Keratinocyte (primary cell): Measurements from ENCODE around the gene ITPK1. TPM values are rescaled to one million over a fixed set of nuclear protein-coding genes. Genes with fewer than 3 reads are reported as not detected.

Experiments used
- DNase-seq: peaks from one replicate; pipeline ENCODE4 v3.0.0-alpha.2; 2011; ENCODE audit warnings: low read depth, missing footprints, low spot score
- FAIRE-seq: peaks from 2 replicates; lab custom pipeline; 2011; peaks lifted over from hg19 to GRCh38; lab: Jason Lieb, UNC
- H2AFZ ChIP-seq: 2 replicates; pipeline ENCODE4 v1.6.0; 2012; ENCODE audit warnings: low read length, control low read depth, inconsistent platforms; ENCODE audit not compliant: control insufficient read depth
- H3K27ac ChIP-seq: 2 replicates; pipeline ENCODE4 v1.5.1; 2011; ENCODE audit warnings: low read length; ENCODE audit not compliant: control insufficient read depth, insufficient read depth
- H3K27me3 ChIP-seq: 3 replicates; pipeline ENCODE4 v1.6.0; 2011; ENCODE audit warnings: low read length; ENCODE audit not compliant: control insufficient read depth, insufficient read depth; ENCODE audit errors: extremely low read depth
- H3K36me3 ChIP-seq, 2 experiments: 2 replicates in 1 of 2; 3 replicates in 1 of 2; pipeline ENCODE4 v1.5.1; 2011; ENCODE audit warnings: low read length in 2 of 2, mild to moderate bottlenecking in 1 of 2; ENCODE audit not compliant: control insufficient read depth in 2 of 2, insufficient read depth in 2 of 2; ENCODE audit errors: extremely low read depth in 1 of 2
- H3K4me1 ChIP-seq: 3 replicates; pipeline ENCODE4 v1.5.1; 2011; ENCODE audit warnings: low read length; ENCODE audit not compliant: control insufficient read depth, insufficient read depth; ENCODE audit errors: extremely low read depth
- H3K4me2 ChIP-seq: 3 replicates; pipeline ENCODE4 v1.6.0; 2011; ENCODE audit warnings: low read depth, low read length; ENCODE audit not compliant: control insufficient read depth, insufficient read depth; ENCODE audit errors: extremely low read depth
- H3K4me3 ChIP-seq, 3 experiments: fragments of 200-600 bp in 1 of 3; sonication (generic) in 1 of 3; 2 replicates in 2 of 3; 3 replicates in 1 of 3; pipeline ENCODE4 v1.5.1; 2011 to 2016; ENCODE audit warnings: low read length in 3 of 3, mild to moderate bottlenecking in 3 of 3, control low read depth in 2 of 3, inconsistent platforms in 1 of 3, low read depth in 1 of 3, mixed read lengths in 1 of 3, mixed run types in 1 of 3, moderate library complexity in 1 of 3; ENCODE audit not compliant: control insufficient read depth in 2 of 3, insufficient read depth in 2 of 3; ENCODE audit errors: extremely low read depth in 1 of 3
- H3K79me2 ChIP-seq: 2 replicates; pipeline ENCODE4 v1.6.0; 2012; ENCODE audit warnings: low read length; ENCODE audit not compliant: control insufficient read depth, insufficient read depth
- H3K9ac ChIP-seq: 3 replicates; pipeline ENCODE4 v1.6.0; 2011; ENCODE audit warnings: low read length; ENCODE audit not compliant: control insufficient read depth, insufficient read depth; ENCODE audit errors: extremely low read depth
- H3K9me1 ChIP-seq: 3 replicates; pipeline ENCODE4 v1.6.0; 2011; ENCODE audit warnings: low read length; ENCODE audit not compliant: control insufficient read depth, insufficient read depth; ENCODE audit errors: extremely low read depth
- H3K9me3 ChIP-seq: 2 replicates; pipeline ENCODE4 v1.5.1; 2012; ENCODE audit warnings: low read depth, low read length; ENCODE audit not compliant: control insufficient read depth
- H4K20me1 ChIP-seq: 3 replicates; pipeline ENCODE4 v1.6.0; 2011; ENCODE audit warnings: low read length; ENCODE audit not compliant: control insufficient read depth, insufficient read depth; ENCODE audit errors: extremely low read depth
- CTCF ChIP-seq, 3 experiments: IDR thresholded peaks in 1 of 3; conservative IDR thresholded peaks in 1 of 3; optimal IDR thresholded peaks in 1 of 3; 2 replicates in 2 of 3; 3 replicates in 1 of 3; pipeline versions ENCODE3 to v1.5.1; 2011; ENCODE audit warnings: low read length in 3 of 3, mild to moderate bottlenecking in 3 of 3, moderate library complexity in 2 of 3, control low read depth in 1 of 3, inconsistent platforms in 1 of 3; ENCODE audit not compliant: insufficient read depth in 2 of 3; ENCODE audit errors: extremely low read depth in 1 of 3
- EZH2 ChIP-seq: IDR thresholded peaks from one replicate; pipeline ENCODE4 v1.6.1; 2012; ENCODE audit warnings: inconsistent platforms, mild to moderate bottlenecking, low read length, moderate library complexity
- dilution Hi-C: fragments of 300-500 bp; cut with MboI; formaldehyde crosslinking; loops from one replicate; pipeline ENCODE4 v1.7.0; 2020; ENCODE audit warnings: low sequenced_read_pairs; ENCODE audit not compliant: extremely low pct_ligation_motif_present
- polyA plus RNA-seq, 5 experiments: library from polyadenylated mRNA; depleted of rRNA in 3 of 5; stranded (reverse) in 3 of 5; stranded (forward) in 1 of 5; unstranded in 1 of 5; fragments of >200 nt; gene quantifications; 1 replicate in 1 of 5; 2 replicates in 3 of 5; 3 replicates in 1 of 5; pipeline versions ENCODE4 v1.2.1 to v1.2.3, GENCODE V29; 2011 to 2012; ENCODE audit warnings: missing spikeins in 2 of 5, low read depth in 1 of 5, low replicate concordance in 1 of 5

ITPK1 gene
- polyA plus RNA-seq, 1 donor (not counting 4 experiments of a cell fraction or from before 2014, with no cell fraction given) = 67.8 TPM

- H3K79me2 ChIP-seq = peaks cover 51% of the 10 kb centered on the region
- H3K4me1 ChIP-seq = no peaks in the 10 kb centered on the region
- no peak overlapping the region for H3K4me3 ChIP-seq
- H2AFZ ChIP-seq = no peak overlapping the region
- H3K27ac ChIP-seq = no peak overlapping the region
- H3K27me3 ChIP-seq = no peaks in the 10 kb centered on the region
- dilution Hi-C loops = no loop called here
- H3K9ac ChIP-seq = no peak overlapping the region
- H3K9me3 ChIP-seq = no peaks in the 10 kb centered on the region
- peaks cover 2 to 14% of the 10 kb centered on the region in 2 experiments for H3K36me3 ChIP-seq
- TF ChIP-seq CTCF (optimal IDR thresholded peaks at IDR 0.05 in 1 of 3, IDR thresholded peaks at IDR 0.05 in 1 of 3, conservative IDR thresholded peaks at IDR 0.05 in 1 of 3; ENCODE audit: extremely low read depth in 1 of 3, insufficient read depth in 2 of 3, low read length in 3 of 3) (no peak), EZH2 (no peak)
- no peak overlapping the region for H3K4me2 ChIP-seq
- H3K9me1 ChIP-seq = no peaks in the 10 kb centered on the region
- H4K20me1 ChIP-seq = peaks cover 9% of the 10 kb centered on the region
- DNase-seq = no peak
- FAIRE-seq = no peak
Measured at GRCh38 chr14:93079321-93079720, 36.4 kb downstream of the ITPK1 start.

- H3K9me1 ChIP-seq = no peaks in the 10 kb centered on the region
- H3K9ac ChIP-seq = no peak overlapping the region
- no peak for TF ChIP-seq CTCF (optimal IDR thresholded peaks at IDR 0.05 in 1 of 3, IDR thresholded peaks at IDR 0.05 in 1 of 3, conservative IDR thresholded peaks at IDR 0.05 in 1 of 3; ENCODE audit: extremely low read depth in 1 of 3, insufficient read depth in 2 of 3, low read length in 3 of 3)
- TF ChIP-seq EZH2 = no peak
- FAIRE-seq (no peak), DNase-seq (no peak)
- H3K4me3 ChIP-seq = no peak overlapping the region
- dilution Hi-C loops = no loop called here
- H3K9me3 ChIP-seq = no peaks in the 10 kb centered on the region
- H3K4me2 ChIP-seq = no peak overlapping the region
- no peaks in the 10 kb centered on the region for H3K27me3 ChIP-seq
- H2AFZ ChIP-seq = no peak overlapping the region
- peaks cover 49% of the 10 kb centered on the region for H3K79me2 ChIP-seq
- H4K20me1 ChIP-seq = peaks cover 9% of the 10 kb centered on the region
- peaks cover 2 to 18% of the 10 kb centered on the region in 2 experiments for H3K36me3 ChIP-seq
- H3K4me1 ChIP-seq = no peaks in the 10 kb centered on the region
- no peak overlapping the region for H3K27ac ChIP-seq
Measured at GRCh38 chr14:93078870-93079269, 36.9 kb downstream of the ITPK1 start.
